Stimulated activated memory B cell treated with anti-CD40 and anti-IgM and Interleukin-4, amounts not matched to agents 10 μg/mL and 1 μg/mL and 100 μg/mL, for 72 hours (primary cell): Measurements from ENCODE around the gene SOX13.

Experiments used
- ATAC-seq: fragments of 150-1000 bp; cut with Tn5 transposase; 2 replicates; pipeline ENCODE4 v1.10.0; 2021
- H3K27ac Mint-ChIP-seq: one replicate; pipeline ENCODE4 v1.8.0; 2022; ENCODE audit warnings: mild to moderate bottlenecking, mixed read lengths
- H3K27me3 Mint-ChIP-seq: one replicate; pipeline ENCODE4 v1.8.0; 2022; ENCODE audit warnings: mixed read lengths
- H3K36me3 Mint-ChIP-seq: one replicate; pipeline ENCODE4 v1.8.0; 2022; ENCODE audit warnings: mixed read lengths
- H3K4me1 Mint-ChIP-seq: one replicate; pipeline ENCODE4 v1.8.0; 2022; ENCODE audit warnings: mixed read lengths
- H3K4me3 Mint-ChIP-seq: one replicate; pipeline ENCODE4 v1.8.0; 2022; ENCODE audit warnings: mild to moderate bottlenecking, moderate library complexity, mixed read lengths
- H3K9me3 Mint-ChIP-seq: one replicate; pipeline ENCODE4 v1.8.0; 2022; ENCODE audit warnings: mixed read lengths

Gene SOX13

DNA sequence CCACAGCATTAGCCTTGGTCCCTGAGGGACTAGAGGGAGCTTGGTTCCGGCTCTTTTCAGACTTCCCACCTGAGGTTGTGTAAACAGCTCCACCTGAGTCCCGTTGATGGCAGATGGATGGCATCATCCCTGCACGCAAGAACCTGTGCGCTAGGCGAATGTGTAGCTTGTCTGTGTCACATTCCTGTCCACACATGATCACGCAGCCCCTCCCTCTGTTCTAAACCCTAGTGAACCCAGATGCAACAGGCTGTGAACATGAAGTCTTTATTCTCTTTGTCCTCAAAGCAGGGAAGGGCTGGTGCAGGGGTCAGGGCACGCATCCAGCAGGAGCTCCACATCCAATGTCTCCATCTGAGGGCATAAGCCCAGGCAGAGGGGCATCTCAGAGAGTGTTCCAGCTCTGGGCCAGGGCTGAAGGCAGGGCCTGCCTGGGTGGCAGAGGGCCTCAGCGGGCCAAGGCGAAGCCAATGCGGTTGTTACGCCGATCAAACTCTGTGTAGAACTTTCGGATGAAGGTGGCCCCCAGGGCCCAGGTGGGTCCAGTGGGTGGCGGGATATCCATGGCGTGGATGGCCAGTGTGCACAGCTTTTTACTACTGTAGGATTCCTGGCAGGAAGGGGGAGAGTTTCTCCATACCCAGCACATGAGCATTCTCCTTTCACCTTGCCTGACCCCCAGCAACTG lies 81.8 kb downstream of the SOX13 start:
- Mint-ChIP-seq H3K4me3 (no peak overlapping the region), H3K27ac (no peak overlapping the region), H3K36me3 (no peaks in the 10 kb centered on the region), H3K27me3 (peaks cover 50% of the 10 kb centered on the region), H3K4me1 (peaks cover 5% of the 10 kb centered on the region), H3K9me3 (no peaks in the 10 kb centered on the region)
- ATAC-seq, result no peak

GRCh38 chr1:204155881-204156280 lies 83.0 kb downstream of the SOX13 start:
- no peak overlapping the region for H3K4me3 Mint-ChIP-seq
- no peak for ATAC-seq
- peaks cover 5% of the 10 kb centered on the region for H3K4me1 Mint-ChIP-seq
- H3K27ac Mint-ChIP-seq, result no peak overlapping the region
- peaks cover 59% of the 10 kb centered on the region for H3K27me3 Mint-ChIP-seq
- no peaks in the 10 kb centered on the region for H3K9me3 Mint-ChIP-seq
- H3K36me3 Mint-ChIP-seq, result no peaks in the 10 kb centered on the region

GRCh38 chr1:204157962-204158361 lies 85.0 kb downstream of the SOX13 start:
- H3K9me3 Mint-ChIP-seq, result no peaks in the 10 kb centered on the region
- no peak overlapping the region for H3K27ac Mint-ChIP-seq
- H3K27me3 Mint-ChIP-seq, result peaks cover 72% of the 10 kb centered on the region
- ATAC-seq, result no peak
- no peaks in the 10 kb centered on the region for H3K36me3 Mint-ChIP-seq
- no peak overlapping the region for H3K4me3 Mint-ChIP-seq
- H3K4me1 Mint-ChIP-seq, result no peaks in the 10 kb centered on the region

GRCh38 chr1:204161609-204162493 lies 88.9 kb downstream of the SOX13 start:
- Mint-ChIP-seq H3K4me3 (no peak overlapping the region), H3K9me3 (no peaks in the 10 kb centered on the region), H3K4me1 (no peaks in the 10 kb centered on the region), H3K27ac (no peak overlapping the region), H3K27me3 (peaks cover 73% of the 10 kb centered on the region), H3K36me3 (no peaks in the 10 kb centered on the region)
- ATAC-seq, result no peak

- Mint-ChIP-seq H3K9me3 (peaks cover 2% of the 10 kb centered on the region), H3K27ac (no peak overlapping the region), H3K4me3 (no peak overlapping the region), H3K4me1 (no peaks in the 10 kb centered on the region), H3K36me3 (no peaks in the 10 kb centered on the region), H3K27me3 (peaks cover 73% of the 10 kb centered on the region)
- ATAC-seq, result peak; percentile 81
Measured at GRCh38 chr1:204162494-204163074, 89.7 kb downstream of the SOX13 start.

DNA sequence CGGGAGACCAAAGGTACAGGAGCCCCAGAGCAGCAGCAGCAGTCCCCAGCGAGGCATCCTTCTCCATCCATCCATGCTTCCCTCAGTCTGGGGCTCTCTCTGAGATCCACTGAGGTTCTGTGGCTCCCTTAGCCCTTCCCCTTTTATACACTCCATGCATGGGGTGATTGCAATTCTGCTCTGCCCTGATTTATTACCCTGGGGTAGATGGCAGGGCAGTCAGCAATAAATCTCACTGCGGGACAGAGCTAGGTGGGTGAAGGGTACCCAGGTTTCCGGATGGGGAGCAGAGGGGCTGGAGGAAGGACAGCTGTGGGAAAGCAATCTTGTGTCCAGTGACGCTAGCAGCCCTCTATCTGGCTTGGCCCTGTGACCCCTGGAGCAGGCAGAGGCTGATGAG lies 93.3 kb downstream of the SOX13 start, which contains the start of gene REN:
TSS of gene REN (minus strand) at position 119 of the 400 bp plus-strand sequence. CDS start at position 75, 44 bp downstream.
- Mint-ChIP-seq H3K36me3 (no peaks in the 10 kb centered on the region), H3K4me3 (no peak within 1 kb of the TSS), H3K4me1 (no peaks in the 10 kb centered on the region), H3K27me3 (peaks cover 43% of the 10 kb centered on the region), H3K27ac (no peak within 1 kb of the TSS), H3K9me3 (peaks cover 2% of the 10 kb centered on the region)
- no peak for ATAC-seq

DNA sequence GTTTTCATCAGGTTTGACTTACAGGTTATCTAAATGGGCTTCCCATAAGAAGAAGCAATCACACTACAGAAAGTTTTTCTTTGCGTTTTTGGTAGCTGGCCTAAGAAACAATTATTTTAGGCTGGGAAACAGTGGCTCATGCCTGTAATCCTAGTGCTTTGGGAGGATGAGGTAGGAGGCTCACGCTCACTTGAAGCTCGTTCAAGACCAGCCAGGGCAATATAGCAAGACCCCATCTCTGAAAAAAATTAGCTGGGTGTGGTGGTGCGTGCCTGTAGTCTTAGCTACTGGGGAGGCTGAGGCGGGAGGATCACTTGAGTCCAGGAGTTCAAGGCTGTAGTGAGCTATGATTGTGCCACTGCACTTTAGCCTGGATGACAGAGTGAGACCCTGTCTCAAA lies 94.8 kb downstream of the SOX13 start:
- Mint-ChIP-seq H3K27me3 (peaks cover 34% of the 10 kb centered on the region), H3K36me3 (no peaks in the 10 kb centered on the region), H3K4me3 (no peak overlapping the region), H3K27ac (no peak overlapping the region), H3K4me1 (no peaks in the 10 kb centered on the region), H3K9me3 (peaks cover 9% of the 10 kb centered on the region)
- no peak for ATAC-seq

- H3K4me3 Mint-ChIP-seq, result no peak overlapping the region
- H3K27me3 Mint-ChIP-seq, result peaks cover 17% of the 10 kb centered on the region
- no peak for ATAC-seq
- no peak overlapping the region for H3K27ac Mint-ChIP-seq
- no peaks in the 10 kb centered on the region for H3K4me1 Mint-ChIP-seq
- H3K9me3 Mint-ChIP-seq, result peaks cover 11% of the 10 kb centered on the region
- no peaks in the 10 kb centered on the region for H3K36me3 Mint-ChIP-seq
Measured at GRCh38 chr1:204169858-204170257, 96.9 kb downstream of the SOX13 start.

- Mint-ChIP-seq H3K27ac (no peak overlapping the region), H3K27me3 (peaks cover 10% of the 10 kb centered on the region), H3K36me3 (no peaks in the 10 kb centered on the region), H3K4me1 (no peaks in the 10 kb centered on the region), H3K4me3 (no peak overlapping the region), H3K9me3 (peaks cover 11% of the 10 kb centered on the region)
- ATAC-seq, result no peak
Measured at GRCh38 chr1:204170494-204171155, 97.7 kb downstream of the SOX13 start.

- Mint-ChIP-seq H3K4me1 (no peaks in the 10 kb centered on the region), H3K27ac (no peak overlapping the region), H3K4me3 (no peak overlapping the region), H3K36me3 (no peaks in the 10 kb centered on the region), H3K9me3 (peaks cover 11% of the 10 kb centered on the region), H3K27me3 (no peaks in the 10 kb centered on the region)
- no peak for ATAC-seq
Measured at GRCh38 chr1:204171751-204172178, 98.8 kb downstream of the SOX13 start.

DNA sequence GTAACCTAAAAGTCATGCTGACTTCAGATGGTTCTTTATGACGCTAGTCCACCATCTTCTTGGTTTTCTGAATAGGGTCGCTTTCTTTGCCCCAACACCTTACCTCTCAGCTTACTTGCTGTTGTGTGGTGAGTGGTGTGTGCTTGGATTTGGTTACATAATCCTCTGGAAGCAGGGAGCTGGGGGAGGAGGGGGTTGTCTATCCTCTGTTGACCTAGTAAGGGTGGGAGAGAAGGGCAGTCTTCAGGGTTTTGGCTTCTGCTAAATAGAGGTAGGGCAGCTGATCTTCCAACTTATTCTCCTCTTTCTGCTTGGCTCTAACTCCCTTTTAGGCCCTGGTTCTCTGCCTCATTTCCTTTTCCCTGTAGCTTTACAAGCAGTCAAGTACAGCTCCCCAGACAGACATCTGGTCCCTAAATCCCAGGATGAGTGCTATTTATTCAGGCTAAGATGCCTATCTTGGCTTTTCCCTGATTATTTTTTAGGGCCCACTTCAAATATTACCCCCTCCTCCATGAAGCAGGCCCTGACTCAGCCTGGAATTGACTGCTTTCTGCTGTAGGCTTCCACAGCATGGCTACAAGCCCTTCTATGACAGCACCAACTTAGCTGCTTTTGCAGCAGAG lies 99.6 kb downstream of the SOX13 start:
- no peaks in the 10 kb centered on the region for H3K27me3 Mint-ChIP-seq
- H3K9me3 Mint-ChIP-seq, result peaks cover 8% of the 10 kb centered on the region
- no peaks in the 10 kb centered on the region for H3K4me1 Mint-ChIP-seq
- no peak overlapping the region for H3K4me3 Mint-ChIP-seq
- ATAC-seq, result no peak
- no peaks in the 10 kb centered on the region for H3K36me3 Mint-ChIP-seq
- H3K27ac Mint-ChIP-seq, result no peak overlapping the region

GRCh38 chr1:204174958-204175357 lies 102.0 kb downstream of the SOX13 start:
- Mint-ChIP-seq H3K27me3 (no peaks in the 10 kb centered on the region), H3K4me3 (no peak overlapping the region), H3K27ac (no peak overlapping the region), H3K9me3 (peaks cover 8% of the 10 kb centered on the region), H3K36me3 (no peaks in the 10 kb centered on the region), H3K4me1 (no peaks in the 10 kb centered on the region)
- ATAC-seq, result no peak

DNA sequence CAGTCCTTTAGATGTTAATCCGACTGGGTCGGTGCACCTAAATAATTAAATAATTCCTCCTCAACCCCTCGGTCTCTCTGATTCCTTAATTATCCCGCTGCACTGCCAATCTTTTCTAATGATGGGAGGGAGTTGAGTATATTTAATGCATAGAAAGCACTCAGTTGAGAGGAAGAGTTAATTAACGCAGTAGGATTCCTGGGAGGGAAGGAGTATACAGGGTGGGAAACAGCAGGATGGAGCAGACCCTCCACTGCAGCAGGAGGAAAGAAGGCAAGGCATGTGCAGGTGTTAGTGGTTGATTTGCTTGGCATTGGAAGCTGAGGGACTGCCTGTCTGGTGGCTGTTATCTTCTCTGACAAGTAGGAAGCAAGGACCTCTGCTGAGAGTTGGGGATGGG lies 103.1 kb downstream of the SOX13 start:
- no peaks in the 10 kb centered on the region for H3K4me1 Mint-ChIP-seq
- peaks cover 8% of the 10 kb centered on the region for H3K9me3 Mint-ChIP-seq
- H3K36me3 Mint-ChIP-seq, result no peaks in the 10 kb centered on the region
- H3K4me3 Mint-ChIP-seq, result no peak overlapping the region
- no peaks in the 10 kb centered on the region for H3K27me3 Mint-ChIP-seq
- ATAC-seq, result no peak
- H3K27ac Mint-ChIP-seq, result no peak overlapping the region

DNA sequence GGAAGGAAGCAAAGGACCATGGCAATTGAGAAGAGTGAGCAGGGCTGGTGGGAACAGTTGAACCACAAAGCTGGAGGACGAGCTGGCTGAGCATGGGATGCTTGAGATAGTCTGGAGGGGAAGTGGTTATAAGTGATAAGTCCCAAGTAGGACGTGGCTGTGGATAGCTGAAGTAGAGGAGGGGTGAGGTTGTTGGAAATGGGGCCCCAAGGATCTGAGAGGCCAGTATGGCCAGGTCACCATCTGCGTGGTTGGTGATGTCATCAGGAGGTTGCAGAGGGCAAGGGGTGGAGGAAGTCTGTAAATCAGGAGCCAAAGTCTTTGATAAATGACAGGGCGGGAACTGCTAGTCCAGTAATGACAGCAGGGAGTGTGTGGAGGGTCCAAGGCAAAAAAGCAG lies 104.2 kb downstream of the SOX13 start:
- no peak for ATAC-seq
- Mint-ChIP-seq H3K4me3 (no peak overlapping the region), H3K27ac (no peak overlapping the region), H3K27me3 (no peaks in the 10 kb centered on the region), H3K36me3 (no peaks in the 10 kb centered on the region), H3K9me3 (peaks cover 5% of the 10 kb centered on the region), H3K4me1 (no peaks in the 10 kb centered on the region)
